ENCODE data around the gene MCIDAS. TPM values are rescaled to one million over a fixed set of nuclear protein-coding genes. Genes with fewer than 3 reads are reported as not detected.

The MCIDAS gene
- total and polyA plus RNA-seq, 2 of the 4 experiments (the other 2 are of a cell fraction) = not detected

DNA sequence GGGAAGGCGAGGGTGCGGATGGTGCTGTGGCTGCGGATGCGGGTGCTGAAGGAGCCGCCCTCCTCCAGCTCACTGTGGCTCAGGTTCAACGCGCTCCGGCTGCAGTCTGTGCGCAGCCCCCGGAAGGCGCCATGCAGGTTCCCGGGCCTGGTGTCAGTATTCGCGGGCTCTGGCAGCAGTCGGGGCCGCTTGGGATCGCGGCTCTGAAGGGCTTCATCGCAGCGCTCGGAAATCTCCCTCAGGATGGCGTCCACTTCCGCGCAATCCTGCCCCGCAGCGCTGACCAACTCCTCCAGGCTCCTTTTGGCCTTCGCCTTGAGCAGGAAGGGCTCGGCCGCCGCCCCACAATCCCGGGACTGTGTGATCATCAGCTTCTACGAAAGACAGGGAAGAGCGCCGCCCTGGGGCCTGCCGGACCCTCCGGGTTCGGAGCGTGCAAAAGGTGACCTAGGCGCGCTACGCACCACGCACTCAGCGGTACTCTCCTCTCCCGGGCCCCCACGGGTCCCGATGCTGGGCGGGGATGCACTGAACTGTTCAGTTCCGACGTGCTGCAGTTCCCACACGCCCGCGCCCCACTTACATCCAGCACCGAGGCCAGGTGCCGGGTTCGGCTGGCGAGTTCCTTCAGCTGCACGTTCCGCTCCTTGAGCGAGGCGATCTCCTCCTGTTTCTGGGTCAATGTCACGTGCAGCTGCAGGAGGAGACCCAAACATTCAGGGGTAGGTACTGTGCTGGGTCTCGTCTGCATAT lies 6.5 kb downstream of the MCIDAS start:
- no peak overlapping the region for H3K27ac ChIP-seq (ENCODE audit: insufficient read depth, low read length)
- TF ChIP-seq MXI1 (IDR thresholded peaks at IDR 0.05; ENCODE audit: borderline replicate concordance, low read depth, low read length) = no peak
- TF ChIP-seq RAD21 (IDR thresholded peaks at IDR 0.05; ENCODE audit: low read length) = no peak
- TF ChIP-seq MAFK (IDR thresholded peaks at IDR 0.05; ENCODE audit: low read depth, low read length) = no peak
- TF ChIP-seq, protein P1, sequence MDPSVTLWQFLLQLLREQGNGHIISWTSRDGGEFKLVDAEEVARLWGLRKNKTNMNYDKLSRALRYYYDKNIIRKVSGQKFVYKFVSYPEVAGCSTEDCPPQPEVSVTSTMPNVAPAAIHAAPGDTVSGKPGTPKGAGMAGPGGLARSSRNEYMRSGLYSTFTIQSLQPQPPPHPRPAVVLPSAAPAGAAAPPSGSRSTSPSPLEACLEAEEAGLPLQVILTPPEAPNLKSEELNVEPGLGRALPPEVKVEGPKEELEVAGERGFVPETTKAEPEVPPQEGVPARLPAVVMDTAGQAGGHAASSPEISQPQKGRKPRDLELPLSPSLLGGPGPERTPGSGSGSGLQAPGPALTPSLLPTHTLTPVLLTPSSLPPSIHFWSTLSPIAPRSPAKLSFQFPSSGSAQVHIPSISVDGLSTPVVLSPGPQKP (IDR thresholded peaks at IDR 0.05; ENCODE audit: borderline replicate concordance, low read depth, low read length) = no peak
- no peak for TF ChIP-seq FOS (IDR thresholded peaks at IDR 0.05; ENCODE audit: low read depth, low read length)
- TF ChIP-seq, protein P2, sequence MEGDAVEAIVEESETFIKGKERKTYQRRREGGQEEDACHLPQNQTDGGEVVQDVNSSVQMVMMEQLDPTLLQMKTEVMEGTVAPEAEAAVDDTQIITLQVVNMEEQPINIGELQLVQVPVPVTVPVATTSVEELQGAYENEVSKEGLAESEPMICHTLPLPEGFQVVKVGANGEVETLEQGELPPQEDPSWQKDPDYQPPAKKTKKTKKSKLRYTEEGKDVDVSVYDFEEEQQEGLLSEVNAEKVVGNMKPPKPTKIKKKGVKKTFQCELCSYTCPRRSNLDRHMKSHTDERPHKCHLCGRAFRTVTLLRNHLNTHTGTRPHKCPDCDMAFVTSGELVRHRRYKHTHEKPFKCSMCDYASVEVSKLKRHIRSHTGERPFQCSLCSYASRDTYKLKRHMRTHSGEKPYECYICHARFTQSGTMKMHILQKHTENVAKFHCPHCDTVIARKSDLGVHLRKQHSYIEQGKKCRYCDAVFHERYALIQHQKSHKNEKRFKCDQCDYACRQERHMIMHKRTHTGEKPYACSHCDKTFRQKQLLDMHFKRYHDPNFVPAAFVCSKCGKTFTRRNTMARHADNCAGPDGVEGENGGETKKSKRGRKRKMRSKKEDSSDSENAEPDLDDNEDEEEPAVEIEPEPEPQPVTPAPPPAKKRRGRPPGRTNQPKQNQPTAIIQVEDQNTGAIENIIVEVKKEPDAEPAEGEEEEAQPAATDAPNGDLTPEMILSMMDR (conservative IDR thresholded peaks at IDR 0.05; ENCODE audit: low read depth, low read length) = no peak
- TF ChIP-seq CHD1 (IDR thresholded peaks at IDR 0.05; ENCODE audit: low read depth, low read length) = no peak
- TF ChIP-seq BHLHE40 (IDR thresholded peaks at IDR 0.05; ENCODE audit: low read depth, low read length) = no peak
- TF ChIP-seq RFX5 (IDR thresholded peaks at IDR 0.05; ENCODE audit: low read depth, low read length) = no peak
- no peak for TF ChIP-seq MAZ (IDR thresholded peaks at IDR 0.05; ENCODE audit: borderline replicate concordance, low read depth, low read length)
- no peak for TF ChIP-seq CEBPB (IDR thresholded peaks at IDR 0.05; ENCODE audit: low read depth, low read length)
- in situ Hi-C loops (cut with MboI; ENCODE audit: low sequenced_read_pairs) (no loop called here), dilution Hi-C loops (cut with HindIII; ENCODE audit: low sequenced_read_pairs, unreplicated experiment) (no loop called here), intact Hi-C loops (cut with micrococcal nuclease) (loop anchor here (5.0 kb wide), 1 partner anchor 43 kb away; no protein-coding TSS in a partner anchor)
- H3K4me3 ChIP-seq (ENCODE audit: insufficient read depth, low read depth, low read length) = peak overlapping the region; percentile 23; the same call in 1 of the 2 replicates
- WGBS, 2 experiments (ENCODE audit: extremely low coverage in 2 of 2, insufficient read length in 1 of 2) = 3% methylated on average over 43 of the region's 62 CpGs; no CpG with 5 or more reads in 1 of the 2 experiments
- no peak overlapping the region for H2BK5ac ChIP-seq (ENCODE audit: low read depth, low read length, poor library complexity, severe bottlenecking)
- H2BK15ac ChIP-seq (ENCODE audit: low read depth, low read length) = no peak overlapping the region
- no peak overlapping the region for H4K91ac ChIP-seq (ENCODE audit: insufficient read depth, low read depth, low read length)
- no peak overlapping the region for H3K4ac ChIP-seq (ENCODE audit: low read depth, low read length)
- ATAC-seq (ENCODE audit: low read depth) (peak; percentile 67), DNase-seq (no peak)
- POLR2A ChIA-PET (ENCODE audit: unreplicated experiment) = no interaction called here
- H2AK9ac ChIP-seq (replicated peaks; ENCODE audit: low read depth, low read length, poor library complexity) = peak overlapping the region; percentile 15
- peaks cover 9% of the 10 kb centered on the region; the same call in 1 of the 2 replicates for H4K20me1 ChIP-seq (ENCODE audit: insufficient read depth, low read length)
- H4K5ac ChIP-seq (ENCODE audit: low read depth, low read length) = no peak overlapping the region
- peaks cover 15% of the 10 kb centered on the region for H3K9me3 ChIP-seq (ENCODE audit: control insufficient read depth, insufficient read depth, low read length)
- CTCF ChIA-PET = no interaction called here
- BruUV-seq (replicated peaks) = no TSS peak
- no peak overlapping the region for H2BK120ac ChIP-seq (ENCODE audit: low read depth, low read length)
- H3K9ac ChIP-seq (ENCODE audit: low read depth, low read length) = no peak overlapping the region
- H3K9me1 ChIP-seq (ENCODE audit: insufficient read depth, low read length) = no peaks in the 10 kb centered on the region
- H3K79me1 ChIP-seq (ENCODE audit: low read depth in 1 of 2, low read length in 2 of 2) = no peaks in the 10 kb centered on the region
- H3K4me1 ChIP-seq (ENCODE audit: control insufficient read depth, insufficient read depth, low read length) = peaks cover 2% of the 10 kb centered on the region; the same call in 1 of the 2 replicates
- no peaks in the 10 kb centered on the region for H3K36me3 ChIP-seq (ENCODE audit: control insufficient read depth, insufficient read depth, low read length)
- peak overlapping the region; percentile 34 for H3K4me2 ChIP-seq (ENCODE audit: low read depth, low read length)
- no peak overlapping the region for H4K8ac ChIP-seq (ENCODE audit: low read depth in 2 of 2, low read length in 2 of 2)
- H2AK5ac ChIP-seq (ENCODE audit: low read depth, low read length) = no peak overlapping the region
- H3K56ac ChIP-seq (ENCODE audit: extremely low read depth, insufficient read depth, low read length) = no peak overlapping the region
- H2AFZ ChIP-seq (replicated peaks; ENCODE audit: low read length, poor library complexity) = peak overlapping the region; percentile 71
- H3K14ac ChIP-seq (replicated peaks; ENCODE audit: low read depth, low read length) = no peak overlapping the region
- H2BK20ac ChIP-seq (ENCODE audit: low read depth, low read length) = no peak overlapping the region
- H3K23ac ChIP-seq (ENCODE audit: low read depth, low read length) = peak overlapping the region; percentile 72; the same call in 1 of the 2 replicates
- no peak overlapping the region for H3K18ac ChIP-seq (ENCODE audit: low read depth, low read length)
- H3K27me3 ChIP-seq (ENCODE audit: control insufficient read depth, insufficient read depth, low read length) = peaks cover 81% of the 10 kb centered on the region

Data from IMR-90 (cell line).